Adrenal gland (tissue), 12 donors: ENCODE data around the gene STEAP3. TPM values are rescaled to one million over a fixed set of nuclear protein-coding genes. Genes with fewer than 3 reads are reported as not detected.
A peak's percentile ranks its signal among the peaks of the same experiment; 100 is the strongest.

ENCODE experiments used
- DNase-seq, 7 donors: peaks; one replicate each; pipeline ENCODE4 v3.0.0-alpha.2; 2019 to 2020
- H3K27ac ChIP-seq, 5 donors: fragments of 200-600 bp; sonication (generic) in 4 of 5; 1 replicate in 3 of 5; 2 replicates in 2 of 5; pipeline versions ENCODE4 v1.5.1 to v1.8.0; 2016 to 2020; ENCODE audit warnings: mild to moderate bottlenecking in 1 of 5
- H3K27me3 ChIP-seq: fragments of 200-600 bp; 2 replicates; pipeline ENCODE4 v1.8.0; 2021
- H3K36me3 ChIP-seq, 2 donors: fragments of 200-600 bp; replicated peaks in 1 of 2; 1 replicate in 1 of 2; 2 replicates in 1 of 2; pipeline versions ENCODE4 v1.5.1 to v1.8.0; 2018 to 2022
- H3K4me1 ChIP-seq, 2 donors: fragments of 200-600 bp; replicated peaks in 1 of 2; 1 replicate in 1 of 2; 2 replicates in 1 of 2; pipeline versions ENCODE4 v1.5.1 to v1.8.0; 2018 to 2021
- H3K4me3 ChIP-seq, 4 donors: fragments of 200-600 bp; sonication (generic) in 3 of 4; one replicate each; pipeline ENCODE4 v1.5.1; 2016 to 2018
- H3K9me3 ChIP-seq, 3 donors: fragments of 200-600 bp; sonication (generic) in 1 of 3; replicated peaks in 1 of 3; 1 replicate in 2 of 3; 2 replicates in 1 of 3; pipeline versions ENCODE4 v1.5.1 to v1.8.0; 2016 to 2021
- CTCF ChIP-seq, 6 experiments: fragments of 450-650 bp in 4 of 6; fragments of 200-600 bp in 2 of 6; sonication (generic) in 1 of 6; IDR thresholded peaks; 1 replicate in 5 of 6; 2 replicates in 1 of 6; pipeline versions ENCODE4 v1.5.1 to v1.8.0; 2016 to 2021; ENCODE audit warnings: antibody characterized with exemption in 6 of 6, mild to moderate bottlenecking in 2 of 6, moderate library complexity in 1 of 6
- POLR2A ChIP-seq, 2 donors: fragments of 450-650 bp; IDR thresholded peaks; one replicate each; pipeline ENCODE4 v1.6.1; 2017; ENCODE audit warnings: antibody characterized with exemption in 2 of 2, mild to moderate bottlenecking in 2 of 2, moderate library complexity in 1 of 2
- WGBS, 4 donors: extraction: QIAGEN DNeasy Blood & Tissue Kit in 2 of 4; methylation state at CpG; one replicate each; pipeline versions ENCODE4 v1.1.5 to v1.1.7; 2013 to 2017; 5-methylcytosine and 5-hydroxymethylcytosine counted together
- intact Hi-C, 2 donors: fragments of 100-400 bp; cut with DNase I; formaldehyde crosslinking; loops; one replicate each; pipeline versions ENCODE4 v1.14.1 to v1.15.0; 2022 to 2023
- polyA plus RNA-seq, 3 donors: library from polyadenylated mRNA; stranded (reverse); fragments of 200-250 nt in 2 of 3; fragments of 350-450 nt in 1 of 3; fragmentation: Illumina TruSeq in 1 of 3; extraction: RNeasy Lipid Tissue Mini Kit (QIAGEN cat#74804) in 1 of 3; gene quantifications; one replicate each; pipeline ENCODE4 v1.2.3, GENCODE V29; 2013 to 2014
- total RNA-seq, 9 donors: library from RNA; depleted of rRNA in 4 of 9; stranded (reverse); fragments of >200 nt in 4 of 9; fragments of 120-200 nt in 1 of 9; fragmentation: NEBNext Ultra II Directional in 1 of 9; extraction: Animal tissue kit (Norgen Biotek cat#: 25700) in 1 of 9; gene quantifications; one replicate each; pipeline versions ENCODE4 v1.1.0 to v1.2.4, GENCODE V29; 2013 to 2023
- donor health status: healthy with polysubstance abuse.
- donor health status: Bipolar disorder and iron deficiency.
- donor health status: DM: yes; HTN: yes; CAD: no.
- donor health status: DM: no; HTN: no; CAD: no.
- donor health status: DM: no; HTN: no; CAD: no.
- donor health status: DM: yes; HTN: yes; CAD: no.

STEAP3 gene
- total and polyA plus RNA-seq, 12 donors, result 1.3 to 48.2 (median 6.9) TPM

DNA sequence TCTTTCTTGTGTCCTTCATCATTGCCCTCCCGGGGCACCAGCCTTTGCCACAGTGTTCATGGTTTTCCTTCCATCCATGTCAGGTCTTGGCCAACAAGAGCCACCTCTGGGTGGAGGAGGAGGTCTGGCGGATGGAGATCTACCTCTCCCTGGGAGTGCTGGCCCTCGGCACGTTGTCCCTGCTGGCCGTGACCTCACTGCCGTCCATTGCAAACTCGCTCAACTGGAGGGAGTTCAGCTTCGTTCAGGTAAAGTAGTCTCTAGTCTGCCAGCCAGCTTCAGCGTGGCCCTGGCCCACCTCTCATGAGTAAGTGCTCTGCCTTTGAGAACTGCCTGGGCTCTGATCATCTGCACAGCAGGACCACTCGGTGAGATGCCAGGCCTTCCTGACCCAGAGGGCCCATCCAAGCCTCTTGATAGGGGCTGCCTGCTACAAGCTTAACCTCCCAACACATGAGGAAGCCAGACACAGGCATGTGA lies 31.0 kb downstream of the STEAP3 start:
- 90 to 93% (median 92%) methylated on average over 2 to 10 of the region's 10 CpGs for WGBS, 4 donors
- H3K4me3 ChIP-seq, result no peak overlapping the region
- TF ChIP-seq POLR2A (IDR thresholded peaks at IDR 0.05), result no peak
- intact Hi-C loops, result no loop called here
- DNase-seq, result no peak
- peaks cover 0 to 7% of the 10 kb centered on the region in 2 donors for H3K4me1 ChIP-seq
- H3K9me3 ChIP-seq, result no peaks in the 10 kb centered on the region
- peak overlapping the region in 1 of 5 donors; percentile 55 for H3K27ac ChIP-seq
- no peaks in the 10 kb centered on the region for H3K36me3 ChIP-seq
- H3K27me3 ChIP-seq, result no peaks in the 10 kb centered on the region

DNA sequence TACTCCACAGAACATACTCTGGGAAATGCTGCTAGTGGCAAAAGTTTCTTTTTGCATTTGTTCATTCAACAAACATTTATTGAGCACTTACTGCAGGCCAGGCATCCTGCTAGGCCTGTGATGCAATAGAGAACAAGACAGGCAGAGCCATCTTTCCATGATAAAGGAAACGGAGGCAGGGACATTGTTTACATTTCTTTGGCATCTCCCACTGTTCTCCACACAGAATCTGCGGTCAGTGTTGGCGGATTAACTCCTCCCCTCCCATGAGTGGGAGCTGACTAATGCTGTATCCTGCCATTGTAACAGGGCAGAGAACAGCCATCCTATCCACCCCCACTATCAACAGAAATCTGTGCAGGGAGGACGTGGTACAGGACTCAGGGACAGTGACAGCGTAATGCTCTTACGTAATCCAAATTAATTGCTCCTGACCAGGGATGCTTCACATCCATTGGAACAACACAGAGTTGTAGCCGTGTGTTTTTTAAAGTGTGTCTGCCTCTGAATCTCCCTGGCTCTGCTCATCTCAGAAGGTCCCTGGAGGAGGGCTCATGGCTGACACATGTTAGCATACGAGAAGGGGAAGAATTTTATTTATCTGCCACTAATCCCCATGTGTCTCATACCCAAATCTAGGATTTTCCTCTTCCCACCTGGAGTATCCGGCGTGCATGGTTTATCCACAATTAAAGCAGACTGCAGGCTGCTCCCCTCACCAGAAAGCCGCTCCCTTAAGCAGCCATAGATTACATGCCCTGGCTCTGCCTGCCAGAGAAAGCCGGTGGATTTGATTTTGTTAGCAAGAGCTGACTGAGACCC lies 32.3 kb downstream of the STEAP3 start:
- no peak for TF ChIP-seq CTCF (IDR thresholded peaks at IDR 0.05)
- TF ChIP-seq POLR2A (IDR thresholded peaks at IDR 0.05), result no peak
- no peaks in the 10 kb centered on the region for H3K36me3 ChIP-seq
- no peaks in the 10 kb centered on the region for H3K27me3 ChIP-seq
- no peak overlapping the region for H3K4me3 ChIP-seq
- 48 to 62% (median 54%) methylated on average over 12 of the region's 12 CpGs for WGBS, 4 donors
- DNase-seq, result peak in 5 of 7 donors; percentile 27 to 86 (median 45)
- H3K27ac ChIP-seq, result peak overlapping the region in 1 of 5 donors; percentile 55
- H3K4me1 ChIP-seq, result peaks cover 0 to 7% of the 10 kb centered on the region in 2 donors
- intact Hi-C loops, result no loop called here
- H3K9me3 ChIP-seq, result no peaks in the 10 kb centered on the region

DNA sequence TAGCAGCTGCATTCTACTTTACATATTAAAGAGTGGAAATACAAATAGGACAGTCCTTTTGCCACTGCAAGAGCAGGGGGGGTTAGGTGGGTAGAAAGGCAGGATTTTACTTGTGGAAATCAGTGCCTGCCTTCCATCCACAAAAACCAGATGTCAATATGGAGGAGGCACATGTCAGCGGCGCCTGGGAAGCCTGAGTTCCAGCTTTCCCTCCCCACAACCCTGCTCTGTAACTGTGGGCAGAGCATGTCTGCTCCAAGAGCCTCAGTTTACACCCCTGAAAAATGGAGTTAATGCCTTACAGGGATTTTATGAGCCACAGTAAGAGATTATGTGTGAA lies 32.9 kb downstream of the STEAP3 start:
- no peak for TF ChIP-seq POLR2A (IDR thresholded peaks at IDR 0.05)
- TF ChIP-seq CTCF (IDR thresholded peaks at IDR 0.05), result no peak
- Histone ChIP-seq H3K4me1 (peaks cover 0 to 7% of the 10 kb centered on the region in 2 donors), H3K9me3 (no peaks in the 10 kb centered on the region), H3K27me3 (no peaks in the 10 kb centered on the region), H3K36me3 (no peaks in the 10 kb centered on the region), H3K27ac (peak overlapping the region in 1 of 5 donors; percentile 55), H3K4me3 (no peak overlapping the region)
- 67 to 95% (median 86%) methylated on average over 1 to 2 of the region's 2 CpGs for WGBS, 4 donors
- intact Hi-C loops, result no loop called here
- no peak for DNase-seq

DNA sequence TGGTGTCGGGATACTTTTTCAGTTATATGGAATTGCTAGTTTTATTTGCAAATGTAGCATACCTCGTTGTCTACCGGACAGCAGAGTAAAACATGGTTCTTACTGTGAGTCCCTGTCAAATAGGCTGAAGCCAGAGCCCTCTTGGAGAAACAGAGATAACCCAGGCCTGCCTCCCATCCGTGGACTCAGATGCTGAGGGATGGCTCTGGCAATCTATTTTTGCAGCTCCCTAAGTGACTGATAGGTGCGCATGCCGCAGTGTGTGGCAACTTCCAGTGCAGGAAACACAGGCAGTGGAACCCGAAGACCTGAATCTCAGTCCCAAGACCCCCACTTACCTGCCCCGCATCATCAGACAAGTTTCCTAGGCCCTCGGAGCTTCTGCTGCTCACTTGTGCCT lies 33.6 kb downstream of the STEAP3 start:
- H3K27me3 ChIP-seq, result no peaks in the 10 kb centered on the region
- WGBS, 4 donors, result 89 to 94% (median 91%) methylated on average over 9 of the region's 9 CpGs
- H3K36me3 ChIP-seq, result no peaks in the 10 kb centered on the region
- intact Hi-C loops, result no loop called here
- TF ChIP-seq POLR2A (IDR thresholded peaks at IDR 0.05), result no peak
- no peak for TF ChIP-seq CTCF (IDR thresholded peaks at IDR 0.05)
- H3K4me1 ChIP-seq, result peaks cover 0 to 7% of the 10 kb centered on the region in 2 donors
- no peak for DNase-seq
- H3K4me3 ChIP-seq, result no peak overlapping the region
- H3K9me3 ChIP-seq, result no peaks in the 10 kb centered on the region
- H3K27ac ChIP-seq, result peak overlapping the region in 1 of 5 donors; percentile 55
